NB4 (cell line): ENCODE results near the gene PCDHAC1.

Experiments used
- DNase-seq: peaks from one replicate; pipeline ENCODE4 v3.0.0; 2010; ENCODE audit warnings: low read depth
- H3K4me3 ChIP-seq: one replicate; pipeline ENCODE4 v1.5.1; 2011; ENCODE audit warnings: mild to moderate bottlenecking, low read depth, low read length, moderate library complexity
- CTCF ChIP-seq: IDR thresholded peaks from one replicate; pipeline ENCODE4 v1.5.1; 2012; ENCODE audit warnings: low read depth, low read length
- MAX ChIP-seq: IDR thresholded peaks from 2 replicates; pipeline ENCODE4 v1.6.1; 2011; ENCODE audit warnings: low read depth, low read length
- MYC ChIP-seq: IDR thresholded peaks from 2 replicates; pipeline ENCODE4 v1.6.1; 2011; ENCODE audit warnings: low read depth, low read length
- POLR2A ChIP-seq: IDR thresholded peaks from 2 replicates; pipeline ENCODE4 v1.6.1; 2011; ENCODE audit warnings: mild to moderate bottlenecking; ENCODE audit not compliant: insufficient read length; ENCODE audit errors: extremely low read depth

Gene PCDHAC1

GRCh38 chr5:140964356-140964755 lies 38.3 kb downstream of the PCDHAC1 start:
- H3K4me3 ChIP-seq, result no peak overlapping the region
- DNase-seq, result no peak
- no peak for TF ChIP-seq MYC
- no peak for TF ChIP-seq MAX
- TF ChIP-seq POLR2A, result no peak

- DNase-seq, result no peak
- no peak for TF ChIP-seq MYC
- H3K4me3 ChIP-seq, result no peak overlapping the region
Measured at GRCh38 chr5:140965905-140966292, 39.8 kb downstream of the PCDHAC1 start.

GRCh38 chr5:140966293-140967225 lies 40.5 kb downstream of the PCDHAC1 start, which contains the start of gene PCDHAC2:
Gene PCDHAC2, plus strand, starts transcription at chr5:140966476. Its CDS starts 291 bp downstream, at chr5:140966767.
- H3K4me3 ChIP-seq, result no peak within 1 kb of the TSS
- no peak for DNase-seq
- TF ChIP-seq MYC, result no peak

- TF ChIP-seq CTCF (no peak), MYC (no peak), MAX (no peak), POLR2A (no peak)
- no peak for DNase-seq
- H3K4me3 ChIP-seq, result no peak overlapping the region
Measured at GRCh38 chr5:140967226-140967893, 41.3 kb downstream of the PCDHAC1 start.

GRCh38 chr5:140969880-140970279 lies 43.8 kb downstream of the PCDHAC1 start:
- DNase-seq, result no peak
- TF ChIP-seq POLR2A (no peak), MAX (no peak), MYC (no peak), CTCF (no peak)

GRCh38 chr5:140973550-140973949 lies 47.5 kb downstream of the PCDHAC1 start:
- no peak for DNase-seq
- TF ChIP-seq CTCF, result no peak
- no peak for TF ChIP-seq MYC
- no peak overlapping the region for H3K4me3 ChIP-seq

More at GRCh38 chr5:140969880-140970279, 43.8 kb downstream of the PCDHAC1 start:
- no peak overlapping the region for H3K4me3 ChIP-seq

GRCh38 chr5:140977003-140977402 lies 50.9 kb downstream of the PCDHAC1 start:
- TF ChIP-seq CTCF (no peak), MAX (no peak), POLR2A (no peak), MYC (no peak)
- no peak overlapping the region for H3K4me3 ChIP-seq
- DNase-seq, result no peak
